AG09309 (cell line): ENCODE results near the gene TRPV4.

ENCODE experiments used
- DNase-seq: peaks from one replicate; pipeline ENCODE4 v3.0.0-alpha.2; 2010; ENCODE audit warnings: low read depth
- H3K4me3 ChIP-seq: 2 replicates; pipeline ENCODE4 v1.5.1; 2011; ENCODE audit warnings: mild to moderate bottlenecking, low read depth, low read length, moderate library complexity; ENCODE audit not compliant: control insufficient read depth
- TF ChIP-seq, protein P1 (sequence below): IDR thresholded peaks from 2 replicates; pipeline ENCODE4 v1.5.1; 2011; ENCODE audit warnings: mild to moderate bottlenecking, low read depth, low read length, inconsistent platforms; ENCODE audit not compliant: insufficient read depth, control insufficient read depth; ENCODE audit errors: missing control alignments

Gene TRPV4

GRCh38 chr12:109764123-109764522 lies 69.1 kb downstream of the TRPV4 start:
- TF ChIP-seq, protein P1, sequence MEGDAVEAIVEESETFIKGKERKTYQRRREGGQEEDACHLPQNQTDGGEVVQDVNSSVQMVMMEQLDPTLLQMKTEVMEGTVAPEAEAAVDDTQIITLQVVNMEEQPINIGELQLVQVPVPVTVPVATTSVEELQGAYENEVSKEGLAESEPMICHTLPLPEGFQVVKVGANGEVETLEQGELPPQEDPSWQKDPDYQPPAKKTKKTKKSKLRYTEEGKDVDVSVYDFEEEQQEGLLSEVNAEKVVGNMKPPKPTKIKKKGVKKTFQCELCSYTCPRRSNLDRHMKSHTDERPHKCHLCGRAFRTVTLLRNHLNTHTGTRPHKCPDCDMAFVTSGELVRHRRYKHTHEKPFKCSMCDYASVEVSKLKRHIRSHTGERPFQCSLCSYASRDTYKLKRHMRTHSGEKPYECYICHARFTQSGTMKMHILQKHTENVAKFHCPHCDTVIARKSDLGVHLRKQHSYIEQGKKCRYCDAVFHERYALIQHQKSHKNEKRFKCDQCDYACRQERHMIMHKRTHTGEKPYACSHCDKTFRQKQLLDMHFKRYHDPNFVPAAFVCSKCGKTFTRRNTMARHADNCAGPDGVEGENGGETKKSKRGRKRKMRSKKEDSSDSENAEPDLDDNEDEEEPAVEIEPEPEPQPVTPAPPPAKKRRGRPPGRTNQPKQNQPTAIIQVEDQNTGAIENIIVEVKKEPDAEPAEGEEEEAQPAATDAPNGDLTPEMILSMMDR = no peak
- no peak for DNase-seq
- H3K4me3 ChIP-seq = no peak overlapping the region

DNA sequence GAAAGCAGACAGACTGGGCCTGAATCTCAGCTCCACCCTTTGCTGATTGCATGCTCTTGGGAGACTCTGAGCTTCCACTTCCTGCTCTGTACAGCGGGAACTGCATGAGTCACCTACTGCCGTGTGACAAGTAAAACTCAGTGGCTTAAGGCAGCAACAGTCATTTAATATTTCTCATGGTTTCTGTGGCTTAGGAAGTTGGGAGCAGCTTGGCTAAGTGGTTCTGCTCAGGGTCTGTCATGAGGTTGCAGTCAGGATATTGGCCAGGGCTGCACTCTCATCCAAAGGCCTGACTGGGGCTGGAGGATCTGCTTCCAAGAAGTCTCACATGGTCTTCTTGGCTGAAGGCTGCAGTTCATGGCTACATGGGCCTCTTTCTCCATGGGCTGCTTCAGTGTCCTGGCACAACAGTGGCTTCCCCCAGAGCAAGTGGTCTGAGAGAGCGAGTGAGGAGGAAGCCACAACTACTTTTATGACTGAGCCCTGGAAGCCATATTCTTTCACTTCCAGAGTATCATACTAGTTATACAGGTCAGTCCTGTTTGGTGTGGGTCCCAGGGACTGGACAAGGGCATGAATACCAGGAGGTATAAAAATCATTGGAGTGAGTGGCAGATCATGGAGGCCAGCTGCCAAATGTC lies 69.9 kb downstream of the TRPV4 start:
- no peak for DNase-seq
- TF ChIP-seq, protein P1 = no peak
- H3K4me3 ChIP-seq = no peak overlapping the region

DNA sequence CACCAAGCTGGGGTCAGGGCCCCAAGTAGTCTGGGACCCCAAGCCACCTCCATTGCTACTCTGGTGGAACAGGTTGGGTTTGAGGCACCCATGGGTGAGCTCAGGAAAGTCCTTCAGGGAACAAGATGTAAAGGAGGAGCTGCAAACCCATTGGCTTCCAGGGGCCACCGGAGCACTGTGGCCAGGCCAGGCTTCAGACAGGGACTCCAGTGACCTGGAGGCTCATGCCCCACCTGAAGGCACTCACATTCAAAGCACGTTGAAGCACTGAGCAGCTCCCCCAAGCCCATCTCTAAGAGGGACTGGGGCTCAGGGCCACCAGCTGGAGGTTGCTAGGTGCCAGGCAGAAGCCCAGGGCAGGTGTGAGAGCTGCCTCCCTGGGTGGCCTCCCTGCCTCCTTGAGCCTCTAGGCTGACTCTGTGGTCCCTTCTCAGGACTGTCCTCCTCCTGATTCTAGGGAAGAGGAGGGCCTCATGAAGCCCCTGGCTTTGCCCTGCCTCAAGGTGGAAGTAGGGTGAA lies 70.5 kb downstream of the TRPV4 start:
- DNase-seq = no peak
- no peak overlapping the region for H3K4me3 ChIP-seq
- TF ChIP-seq, protein P1 = no peak

GRCh38 chr12:109762071-109762672 lies 71.0 kb downstream of the TRPV4 start:
- H3K4me3 ChIP-seq = no peak overlapping the region
- no peak for DNase-seq
- TF ChIP-seq, protein P1 = no peak

- no peak for DNase-seq
- TF ChIP-seq, protein P1 = no peak
- no peak overlapping the region for H3K4me3 ChIP-seq
Measured at GRCh38 chr12:109760930-109761921, 72.0 kb downstream of the TRPV4 start.

DNA sequence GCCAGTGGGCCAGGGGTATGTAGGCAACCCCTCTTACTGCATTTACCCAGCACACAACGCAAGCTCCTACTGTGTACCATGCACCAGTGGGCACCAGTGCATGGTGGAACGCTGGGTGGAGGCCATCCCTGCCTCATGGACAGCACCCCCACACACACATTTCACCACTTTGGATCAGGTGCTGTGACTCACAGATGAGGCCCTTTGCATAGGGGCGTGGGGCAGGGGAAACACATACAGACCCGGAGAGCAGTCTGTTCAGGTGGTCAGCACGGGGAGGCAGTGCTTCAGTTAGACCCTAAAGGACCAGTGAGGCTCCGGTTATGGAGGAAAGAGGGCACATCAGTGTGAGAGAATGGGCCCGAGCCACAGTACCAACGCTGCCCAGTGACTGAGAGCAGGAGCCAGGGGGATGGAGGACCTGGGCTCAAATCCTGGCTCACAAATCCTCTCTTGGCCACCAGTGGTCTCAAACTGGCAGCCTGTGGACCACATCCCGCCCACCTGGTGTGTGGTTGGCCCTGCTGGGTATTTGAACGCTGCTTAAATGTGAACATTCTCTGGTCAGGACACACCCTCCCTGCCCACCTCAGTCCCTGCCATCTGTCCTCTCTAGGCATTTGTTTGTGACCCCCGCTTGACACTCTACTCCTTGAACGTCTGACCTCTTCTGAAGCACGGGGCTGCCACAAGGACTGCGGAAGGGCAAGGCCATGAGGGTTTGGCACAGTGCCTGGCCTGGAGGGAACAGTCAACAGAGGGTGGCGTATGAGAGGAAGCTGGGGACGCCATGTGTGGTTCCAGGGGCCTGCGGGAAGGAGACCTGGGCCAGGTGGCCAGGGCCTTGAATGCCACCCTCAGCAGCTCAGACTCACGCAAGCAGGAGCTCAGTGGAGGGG lies 72.9 kb downstream of the TRPV4 start:
- TF ChIP-seq, protein P1 = no peak
- DNase-seq = no peak
- H3K4me3 ChIP-seq = no peak overlapping the region
